ENCODE measurements around the gene FRMPD4. TPM values are rescaled to one million over a fixed set of nuclear protein-coding genes. Genes with fewer than 3 reads are reported as not detected.

FRMPD4 gene
- total RNA-seq, 4 donors from 2014 or later = 0.17 to 0.83 (median 0.46) TPM

GRCh38 chrX:12471061-12471460 lies 332.8 kb downstream of the FRMPD4 start:
- H3K36me3 ChIP-seq = no peaks in the 10 kb centered on the region
- 70% methylated on average over 2 of the region's 2 CpGs for WGBS
- TF ChIP-seq POLR2AphosphoS5 (IDR thresholded peaks at IDR 0.05) (no peak), POLR2A (IDR thresholded peaks at IDR 0.05; ENCODE audit: low read depth) (no peak), EP300 (IDR thresholded peaks at IDR 0.05) (no peak), CTCF (IDR thresholded peaks at IDR 0.05) (no peak)
- no peaks in the 10 kb centered on the region for H3K27me3 ChIP-seq
- H3K27ac ChIP-seq (replicated peaks in 1 of 4) = no peak overlapping the region
- no peak overlapping the region for H3K4me3 ChIP-seq
- H3K9me3 ChIP-seq = no peaks in the 10 kb centered on the region
- intact Hi-C loops (cut with DNase I) = no loop called here
- DNase-seq (ENCODE audit: extremely low spot score) = no peak
- no peaks in the 10 kb centered on the region for H3K4me1 ChIP-seq

GRCh38 chrX:12480956-12481355 lies 342.7 kb downstream of the FRMPD4 start:
- Histone ChIP-seq H3K4me1 (no peaks in the 10 kb centered on the region), H3K27ac (replicated peaks in 1 of 4) (no peak overlapping the region), H3K27me3 (no peaks in the 10 kb centered on the region), H3K4me3 (no peak overlapping the region), H3K36me3 (no peaks in the 10 kb centered on the region), H3K9me3 (no peaks in the 10 kb centered on the region)
- no peak for DNase-seq (ENCODE audit: extremely low spot score)
- intact Hi-C loops (cut with DNase I) = no loop called here
- WGBS = 73% methylated on average over 3 of the region's 3 CpGs
- TF ChIP-seq EP300 (IDR thresholded peaks at IDR 0.05) (no peak), POLR2A (IDR thresholded peaks at IDR 0.05; ENCODE audit: low read depth) (no peak), POLR2AphosphoS5 (IDR thresholded peaks at IDR 0.05) (no peak)

- H3K27me3 ChIP-seq = no peaks in the 10 kb centered on the region
- no peak for DNase-seq (ENCODE audit: extremely low spot score)
- no peak for TF ChIP-seq POLR2A (IDR thresholded peaks at IDR 0.05; ENCODE audit: low read depth)
- no peak for TF ChIP-seq CTCF (IDR thresholded peaks at IDR 0.05)
- TF ChIP-seq POLR2AphosphoS5 (IDR thresholded peaks at IDR 0.05) = no peak
- TF ChIP-seq EP300 (IDR thresholded peaks at IDR 0.05) = no peak
- H3K27ac ChIP-seq (replicated peaks in 1 of 4) = no peak overlapping the region
- H3K4me1 ChIP-seq = no peaks in the 10 kb centered on the region
- no peaks in the 10 kb centered on the region for H3K9me3 ChIP-seq
- no peak overlapping the region for H3K4me3 ChIP-seq
- H3K36me3 ChIP-seq = no peaks in the 10 kb centered on the region
- intact Hi-C loops (cut with DNase I) = no loop called here
These were observed 349.9 kb downstream of the FRMPD4 start for GRCh38 chrX:12488220-12488619.

- no peak overlapping the region for H3K27ac ChIP-seq (replicated peaks in 1 of 4)
- no peaks in the 10 kb centered on the region for H3K36me3 ChIP-seq
- H3K27me3 ChIP-seq = no peaks in the 10 kb centered on the region
- no peaks in the 10 kb centered on the region for H3K9me3 ChIP-seq
- no peak for DNase-seq (ENCODE audit: extremely low spot score)
- H3K4me3 ChIP-seq = no peak overlapping the region
- 62% methylated on average over 2 of the region's 2 CpGs for WGBS
- no peak for TF ChIP-seq POLR2A (IDR thresholded peaks at IDR 0.05; ENCODE audit: low read depth)
- no peak for TF ChIP-seq POLR2AphosphoS5 (IDR thresholded peaks at IDR 0.05)
- no peak for TF ChIP-seq CTCF (IDR thresholded peaks at IDR 0.05)
- TF ChIP-seq EP300 (IDR thresholded peaks at IDR 0.05) = no peak
- intact Hi-C loops (cut with DNase I) = no loop called here
- H3K4me1 ChIP-seq = no peaks in the 10 kb centered on the region
These were observed 350.5 kb downstream of the FRMPD4 start for GRCh38 chrX:12488771-12489170.

- Histone ChIP-seq H3K27me3 (no peaks in the 10 kb centered on the region), H3K9me3 (no peaks in the 10 kb centered on the region), H3K36me3 (no peaks in the 10 kb centered on the region), H3K27ac (replicated peaks in 1 of 4) (no peak overlapping the region), H3K4me1 (no peaks in the 10 kb centered on the region), H3K4me3 (no peak overlapping the region)
- TF ChIP-seq POLR2AphosphoS5 (IDR thresholded peaks at IDR 0.05) = no peak
- TF ChIP-seq EP300 (IDR thresholded peaks at IDR 0.05) = no peak
- no peak for TF ChIP-seq POLR2A (IDR thresholded peaks at IDR 0.05; ENCODE audit: low read depth)
- no peak for TF ChIP-seq CTCF (IDR thresholded peaks at IDR 0.05)
- WGBS = 63% methylated on average over 3 of the region's 3 CpGs
- no peak for DNase-seq (ENCODE audit: extremely low spot score)
- intact Hi-C loops (cut with DNase I) = no loop called here
These were observed 351.1 kb downstream of the FRMPD4 start for GRCh38 chrX:12489341-12489740.
